C1 segment of cervical spinal cord (tissue), 14 donors: ENCODE data around the gene NT5DC1.

Experiments
- DNase-seq, 14 donors: peaks; one replicate each; lab custom pipeline; 2025; lab: John Stamatoyannopoulos, UW

NT5DC1 gene

GRCh38 chr6:116190550-116190949 is 89.9 kb downstream of the NT5DC1 start:
- no peak for DNase-seq

- no peak for DNase-seq
These were observed 91.2 kb downstream of the NT5DC1 start for GRCh38 chr6:116191881-116192280.

GRCh38 chr6:116192786-116193185 is 92.1 kb downstream of the NT5DC1 start:
- no peak for DNase-seq

GRCh38 chr6:116196841-116197240 is 96.2 kb downstream of the NT5DC1 start:
- no peak for DNase-seq

GRCh38 chr6:116200619-116201249 is 100.1 kb downstream of the NT5DC1 start:
- no peak for DNase-seq

DNA sequence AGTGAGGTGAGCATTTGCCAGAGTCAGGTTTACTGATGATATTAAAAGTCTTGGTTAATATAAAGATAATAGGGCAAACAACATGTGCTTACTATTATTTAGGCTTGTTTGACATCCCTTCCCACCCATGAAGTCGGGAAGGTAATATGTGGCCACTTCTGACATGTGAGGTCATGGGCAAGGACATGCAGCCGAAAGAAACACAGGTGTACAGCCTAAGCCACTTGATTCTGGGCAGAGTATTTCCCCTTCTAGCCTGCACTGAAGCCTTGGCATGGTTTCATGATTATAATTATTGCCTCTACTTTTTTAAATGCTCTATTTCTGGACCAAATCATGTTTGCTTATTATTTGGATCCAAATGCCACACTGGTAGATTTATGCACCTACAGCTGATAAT is 100.9 kb downstream of the NT5DC1 start:
- DNase-seq: no peak

- DNase-seq: no peak
These were observed 104.6 kb downstream of the NT5DC1 start for GRCh38 chr6:116205281-116205680.

- no peak for DNase-seq
These were observed 105.7 kb downstream of the NT5DC1 start for GRCh38 chr6:116206231-116206903.

DNA sequence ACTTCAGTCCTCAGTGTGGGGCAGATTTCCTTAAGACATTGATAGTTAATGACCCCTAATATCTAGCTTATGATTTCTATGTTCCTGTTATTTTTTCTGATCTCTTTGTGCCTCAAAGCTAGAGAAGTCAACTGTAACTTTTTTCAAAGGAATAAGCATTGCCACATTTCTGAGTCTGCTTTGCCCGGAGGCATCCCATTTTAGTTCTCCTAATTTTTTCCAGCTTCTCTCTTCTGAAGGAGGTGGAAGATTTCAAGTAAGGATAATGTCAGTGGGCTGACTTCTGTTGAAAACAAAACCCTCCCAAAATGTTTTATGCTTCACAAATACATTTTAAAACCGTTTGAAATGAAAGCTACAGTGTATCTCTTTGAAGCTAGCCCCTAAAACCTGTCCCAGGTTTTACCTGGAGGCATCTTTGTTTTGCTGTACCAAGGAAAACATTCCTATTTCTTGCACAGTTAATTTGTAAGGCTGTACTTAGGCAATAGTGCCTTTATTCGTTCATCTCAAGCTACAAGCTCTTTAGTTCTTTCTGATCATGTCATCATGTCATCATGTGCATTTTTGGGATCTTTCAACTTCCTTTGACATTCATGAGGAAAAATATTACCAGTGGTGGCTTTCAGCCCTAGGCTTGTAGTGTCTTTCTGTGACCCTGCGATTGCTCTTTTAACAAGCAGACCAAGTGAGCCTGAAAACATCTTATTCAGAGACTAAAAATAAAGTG is 107.6 kb downstream of the NT5DC1 start:
- DNase-seq: no peak

DNA sequence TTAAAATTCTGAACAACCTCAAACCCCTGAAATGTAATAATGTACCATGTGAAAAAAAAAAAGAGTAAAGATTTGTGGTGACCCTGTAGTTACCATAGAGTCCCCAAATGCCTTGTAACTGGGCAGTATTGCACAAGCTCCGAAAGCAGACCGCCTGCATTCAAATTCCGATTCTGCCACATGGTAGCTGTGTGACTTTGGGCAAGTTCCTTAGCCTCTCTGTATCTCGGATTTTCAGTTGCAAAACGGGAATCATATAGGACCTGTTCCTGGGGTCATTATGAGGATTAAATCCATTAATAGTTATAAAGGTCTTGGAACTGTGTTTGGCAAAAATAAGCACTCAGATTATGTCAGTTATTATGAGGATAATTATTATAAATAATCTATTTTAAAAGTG is 109.7 kb downstream of the NT5DC1 start:
- DNase-seq: no peak

DNA sequence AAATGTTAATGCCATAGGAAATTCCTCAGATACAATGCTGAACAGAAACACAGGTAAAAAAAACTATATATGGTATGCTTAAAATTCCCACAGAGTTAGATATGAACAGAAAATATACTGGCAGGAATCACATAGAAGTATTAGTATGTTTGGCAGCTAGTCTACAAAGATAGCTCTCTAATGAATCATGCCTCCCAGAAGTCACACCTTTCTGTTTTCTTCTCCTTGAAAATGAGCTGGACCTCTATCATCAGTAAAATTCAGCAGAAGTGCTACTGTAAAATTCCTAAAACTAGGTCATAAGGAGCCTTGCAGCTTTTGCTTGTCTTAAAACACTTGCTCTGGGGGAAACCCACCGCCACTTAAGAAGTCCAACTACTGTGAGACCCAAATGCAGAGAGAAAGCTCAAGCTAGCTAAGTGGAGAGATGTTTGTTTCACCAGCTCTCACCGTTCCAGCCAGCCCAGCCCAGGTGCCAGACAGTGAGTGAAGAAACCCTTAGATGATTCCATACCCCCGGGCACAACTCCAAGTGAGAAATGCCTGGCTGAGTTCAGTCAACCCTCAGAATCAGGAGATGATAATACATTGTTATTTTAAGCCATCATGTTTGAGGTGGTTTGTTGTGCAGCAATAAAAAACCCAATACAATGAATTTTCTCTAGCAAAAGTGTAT is 110.2 kb downstream of the NT5DC1 start:
- no peak for DNase-seq

DNA sequence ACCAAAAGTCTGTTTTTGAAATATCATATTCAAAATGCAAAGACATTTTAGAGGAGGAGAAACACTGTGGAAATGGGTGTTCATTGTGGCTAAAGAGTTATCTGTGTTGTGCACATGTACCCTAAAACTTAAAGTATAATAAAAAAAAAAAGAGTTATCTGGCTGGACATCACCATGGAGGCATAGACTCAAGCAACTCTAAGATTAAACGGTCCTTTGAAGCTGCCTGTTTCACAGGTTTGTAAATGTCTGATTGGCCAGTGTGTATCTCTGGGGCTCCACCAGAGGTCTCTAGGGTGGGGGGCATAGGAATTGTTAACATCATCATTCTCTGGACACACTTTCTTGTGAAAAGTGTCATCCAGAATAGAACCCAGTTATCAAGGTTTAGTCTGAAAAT is 114.0 kb downstream of the NT5DC1 start:
- no peak for DNase-seq

DNA sequence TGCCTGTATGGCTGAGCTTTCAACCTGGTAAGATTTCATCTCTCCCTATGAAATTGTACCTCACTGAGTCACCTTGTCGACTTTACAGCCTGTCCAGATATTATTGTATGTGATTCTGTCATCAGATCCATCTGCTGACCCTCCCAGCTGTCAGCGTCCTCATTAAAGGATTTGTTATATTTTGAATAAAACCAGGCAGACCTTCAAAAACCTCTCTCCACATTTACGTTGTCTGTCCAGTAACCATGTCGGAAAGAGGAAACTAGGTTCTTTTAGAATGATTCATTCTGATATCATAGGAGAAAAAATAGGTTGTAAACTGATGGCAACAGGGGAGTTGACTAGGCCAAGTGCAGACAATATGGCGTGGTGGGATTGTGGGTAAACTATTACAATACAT is 114.8 kb downstream of the NT5DC1 start:
- DNase-seq: no peak

DNA sequence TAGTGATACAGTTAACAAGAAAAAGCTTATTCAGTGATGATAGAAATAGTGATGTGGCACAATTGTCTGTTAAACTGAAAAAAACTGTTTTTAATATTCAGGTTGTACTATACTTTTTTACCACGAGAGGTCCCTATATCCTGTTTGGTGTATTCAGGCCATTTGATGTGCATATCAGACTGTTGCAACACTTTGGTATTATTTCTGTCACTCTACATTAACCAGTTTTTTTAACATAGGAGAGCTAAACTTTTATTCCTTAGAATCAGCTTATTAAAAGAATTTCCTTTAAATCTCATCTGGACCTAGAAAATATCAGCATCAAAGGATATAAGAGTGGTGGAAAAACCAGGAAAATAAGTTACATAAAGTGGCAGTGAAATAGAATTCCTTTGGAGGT is 116.4 kb downstream of the NT5DC1 start:
- DNase-seq: peak in 1 of 14 donors; percentile 21

DNA sequence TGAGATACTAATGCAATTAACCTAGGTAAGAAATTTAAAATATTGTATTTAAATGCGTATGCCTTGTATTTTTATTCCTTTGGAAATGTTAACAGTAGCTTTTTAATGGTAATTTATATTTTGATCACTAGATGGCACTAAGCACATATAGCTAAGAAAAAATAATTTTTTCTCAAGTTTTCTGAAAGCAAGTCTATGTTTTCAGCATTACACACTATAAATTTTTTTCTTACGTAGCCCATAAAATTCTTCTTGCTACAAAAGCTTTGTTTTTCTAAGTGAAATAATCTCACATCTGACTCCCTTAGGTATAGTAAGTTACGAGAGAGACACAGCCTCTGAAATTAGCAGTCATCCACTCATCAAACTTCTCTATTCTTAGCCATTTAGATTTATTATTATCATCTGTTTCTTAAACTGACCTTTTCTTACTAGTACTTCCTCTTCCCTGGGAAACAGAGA is 117.5 kb downstream of the NT5DC1 start:
- DNase-seq: no peak

DNA sequence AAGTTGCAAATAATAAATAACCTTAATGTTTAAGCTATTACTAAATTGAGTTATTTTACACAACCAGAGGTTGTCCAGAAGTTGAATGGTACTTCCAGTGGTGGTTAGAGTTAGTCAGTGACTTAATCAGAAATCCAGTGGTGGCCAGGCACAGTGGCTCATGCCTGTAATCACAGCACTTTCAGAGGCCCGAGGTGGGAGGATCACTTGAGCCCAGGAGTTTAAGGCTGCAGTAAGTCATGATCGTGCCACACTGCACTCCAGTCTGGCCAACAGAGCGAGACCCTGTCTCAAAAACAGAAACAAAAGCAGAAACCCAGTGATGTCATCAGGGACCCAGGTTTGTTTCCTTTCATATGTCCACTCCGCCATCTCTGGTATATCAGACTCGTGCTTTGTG is 118.2 kb downstream of the NT5DC1 start:
- DNase-seq: no peak

DNA sequence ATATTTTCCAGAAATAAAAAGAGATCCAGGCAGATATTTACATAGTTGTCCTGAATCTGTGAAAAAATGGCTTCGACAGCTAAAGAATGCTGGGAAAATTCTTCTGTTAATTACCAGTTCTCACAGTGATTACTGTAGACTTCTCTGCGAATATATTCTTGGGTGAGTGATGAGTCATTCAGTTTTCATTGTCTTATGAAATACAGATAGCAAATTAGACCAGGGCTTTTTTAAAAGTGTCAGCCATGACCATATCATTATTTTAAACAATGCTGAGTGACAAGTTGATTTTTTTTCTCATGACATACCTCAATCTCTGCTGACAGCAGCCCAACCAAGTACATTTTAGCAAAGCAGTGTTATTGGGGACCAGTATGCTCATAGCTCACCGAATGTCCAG is 120.4 kb downstream of the NT5DC1 start:
- DNase-seq: no peak

- DNase-seq: no peak
These were observed 121.3 kb downstream of the NT5DC1 start for GRCh38 chr6:116221911-116222310.

DNA sequence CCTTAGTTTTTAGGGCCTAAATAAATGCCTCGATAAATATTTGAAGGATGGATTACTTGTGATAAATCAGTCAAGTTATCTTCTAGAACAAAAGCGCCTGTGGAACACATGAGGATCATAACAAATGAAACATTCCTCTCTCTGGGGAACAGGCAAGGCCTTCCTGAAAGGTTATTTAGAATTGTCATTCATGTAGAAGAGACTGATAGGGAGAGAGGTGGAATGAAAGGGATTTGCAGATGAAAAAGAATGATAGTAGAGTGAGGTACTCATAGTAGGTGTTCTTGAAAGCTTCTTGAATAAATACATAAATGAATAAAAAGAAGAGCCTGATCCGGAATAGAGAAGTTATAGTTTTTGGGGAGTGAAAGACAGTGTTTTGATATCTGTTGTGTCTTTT is 122.7 kb downstream of the NT5DC1 start:
- no peak for DNase-seq

- DNase-seq: peak in 13 of 14 donors; percentile 28 to 97 (median 78)
These were observed 128.7 kb downstream of the NT5DC1 start for GRCh38 chr6:116229287-116229913.

DNA sequence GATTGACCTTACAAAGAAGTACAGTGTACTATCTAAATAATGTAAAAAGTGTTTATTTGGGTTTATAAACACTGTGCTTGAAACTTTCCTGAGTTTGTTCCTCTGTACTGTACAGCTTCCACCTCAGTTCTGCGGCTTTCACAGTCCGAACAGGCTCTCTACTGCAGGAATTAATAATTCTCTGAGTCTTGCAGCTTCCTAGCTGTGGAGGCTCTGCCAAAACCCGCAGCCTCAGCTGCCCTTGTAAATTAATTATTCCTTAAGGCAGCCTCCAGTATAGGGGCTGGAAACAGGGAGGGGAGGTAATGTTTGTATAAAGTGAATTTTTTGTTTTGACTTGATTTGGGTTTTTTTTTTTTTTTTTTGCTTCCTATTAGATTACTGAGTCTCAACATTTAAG is 134.0 kb downstream of the NT5DC1 start:
- DNase-seq: no peak

- no peak for DNase-seq
These were observed 137.4 kb downstream of the NT5DC1 start for GRCh38 chr6:116238083-116238482.
